GM21786 (cell line): ENCODE measurements around the gene ANXA1.
"Not testable (repeated sequence)": the region's sequence is repeated elsewhere in the genome, so short reads cannot be mapped to it uniquely, and the experiment has no call there.

Experiments
- ATAC-seq: cut with Tn5 transposase; IDR thresholded peaks from one replicate; pipeline ENCODE4 v1.9.1; 2021; ENCODE audit not compliant: unreplicated experiment

Gene ANXA1

GRCh38 chr9:73167614-73168013 is 15.9 kb downstream of the ANXA1 start:
- ATAC-seq = no peak

GRCh38 chr9:73168298-73168934 is 16.8 kb downstream of the ANXA1 start:
- no peak for ATAC-seq

GRCh38 chr9:73170185-73170957 is 18.7 kb downstream of the ANXA1 start:
- ATAC-seq = no peak

GRCh38 chr9:73172901-73173215 is 21.2 kb downstream of the ANXA1 start:
- no peak for ATAC-seq

- no peak for ATAC-seq
Observed at GRCh38 chr9:73173557-73174329, 22.1 kb downstream of the ANXA1 start.

- no peak for ATAC-seq
Observed at GRCh38 chr9:73174330-73174980, 22.8 kb downstream of the ANXA1 start.

- no peak for ATAC-seq
Observed at GRCh38 chr9:73176450-73176875, 24.8 kb downstream of the ANXA1 start.

GRCh38 chr9:73178044-73178443 is 26.4 kb downstream of the ANXA1 start:
- ATAC-seq = no peak

- peak; percentile 46 for ATAC-seq
Observed at GRCh38 chr9:73179589-73179988, 27.9 kb downstream of the ANXA1 start.

GRCh38 chr9:73180403-73180802 is 28.7 kb downstream of the ANXA1 start:
- ATAC-seq = no peak

GRCh38 chr9:73182928-73183327 is 31.3 kb downstream of the ANXA1 start:
- no peak for ATAC-seq

GRCh38 chr9:73183428-73183827 is 31.8 kb downstream of the ANXA1 start:
- no peak for ATAC-seq

- no peak for ATAC-seq
Observed at GRCh38 chr9:73183917-73184861, 32.5 kb downstream of the ANXA1 start.

- not testable (repeated sequence) for ATAC-seq
Observed at GRCh38 chr9:73191109-73191508, 39.4 kb downstream of the ANXA1 start.

- ATAC-seq = no peak
Observed at GRCh38 chr9:73194284-73194683, 42.6 kb downstream of the ANXA1 start.

- ATAC-seq = no peak
Observed at GRCh38 chr9:73199448-73199847, 47.8 kb downstream of the ANXA1 start.

- ATAC-seq = no peak
Observed at GRCh38 chr9:73199886-73200285, 48.2 kb downstream of the ANXA1 start.

GRCh38 chr9:73200694-73201452 is 49.2 kb downstream of the ANXA1 start:
- peak; percentile 60 for ATAC-seq

GRCh38 chr9:73202980-73203379 is 51.3 kb downstream of the ANXA1 start:
- ATAC-seq = no peak

- no peak for ATAC-seq
Observed at GRCh38 chr9:73204936-73205335, 53.3 kb downstream of the ANXA1 start.
